ENCODE results near the gene CREB5.

DNA sequence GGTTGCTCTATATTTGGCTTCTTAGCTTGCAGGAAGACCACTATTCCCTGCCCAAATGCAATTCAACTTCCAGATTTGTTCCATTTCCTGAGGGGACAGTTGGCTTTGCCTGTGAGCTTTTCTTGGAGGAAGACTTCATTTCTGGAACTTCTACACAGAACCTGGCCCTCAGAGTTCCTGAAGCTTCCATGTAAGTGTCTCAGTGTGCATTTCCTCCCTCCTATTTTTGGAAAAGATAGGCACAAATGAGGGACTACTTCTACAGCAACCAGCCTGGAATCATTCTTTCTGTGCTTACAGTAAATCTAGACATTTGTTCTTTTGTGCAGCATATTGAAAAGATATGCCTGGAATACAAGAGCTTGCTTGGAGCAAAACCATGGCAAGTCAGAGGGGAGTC is 164.3 kb downstream of the CREB5 start:
- TF ChIP-seq, protein P1, sequence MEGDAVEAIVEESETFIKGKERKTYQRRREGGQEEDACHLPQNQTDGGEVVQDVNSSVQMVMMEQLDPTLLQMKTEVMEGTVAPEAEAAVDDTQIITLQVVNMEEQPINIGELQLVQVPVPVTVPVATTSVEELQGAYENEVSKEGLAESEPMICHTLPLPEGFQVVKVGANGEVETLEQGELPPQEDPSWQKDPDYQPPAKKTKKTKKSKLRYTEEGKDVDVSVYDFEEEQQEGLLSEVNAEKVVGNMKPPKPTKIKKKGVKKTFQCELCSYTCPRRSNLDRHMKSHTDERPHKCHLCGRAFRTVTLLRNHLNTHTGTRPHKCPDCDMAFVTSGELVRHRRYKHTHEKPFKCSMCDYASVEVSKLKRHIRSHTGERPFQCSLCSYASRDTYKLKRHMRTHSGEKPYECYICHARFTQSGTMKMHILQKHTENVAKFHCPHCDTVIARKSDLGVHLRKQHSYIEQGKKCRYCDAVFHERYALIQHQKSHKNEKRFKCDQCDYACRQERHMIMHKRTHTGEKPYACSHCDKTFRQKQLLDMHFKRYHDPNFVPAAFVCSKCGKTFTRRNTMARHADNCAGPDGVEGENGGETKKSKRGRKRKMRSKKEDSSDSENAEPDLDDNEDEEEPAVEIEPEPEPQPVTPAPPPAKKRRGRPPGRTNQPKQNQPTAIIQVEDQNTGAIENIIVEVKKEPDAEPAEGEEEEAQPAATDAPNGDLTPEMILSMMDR (IDR thresholded peaks at IDR 0.05): no peak
- no peak for TF ChIP-seq EP300 (IDR thresholded peaks at IDR 0.05)
- TF ChIP-seq POLR2A (IDR thresholded peaks at IDR 0.05; ENCODE audit: low read depth): no peak

All from esophagus muscularis mucosa (tissue), 4 donors.